GM19455 (cell line): ENCODE measurements around the gene NRXN2.

Experiments used
- ATAC-seq: cut with Tn5 transposase; IDR thresholded peaks from one replicate; pipeline ENCODE4 v1.9.1; 2021; ENCODE audit not compliant: unreplicated experiment

NRXN2 gene

GRCh38 chr11:64632654-64633053 is 90.3 kb downstream of the NRXN2 start:
- ATAC-seq: no peak

DNA sequence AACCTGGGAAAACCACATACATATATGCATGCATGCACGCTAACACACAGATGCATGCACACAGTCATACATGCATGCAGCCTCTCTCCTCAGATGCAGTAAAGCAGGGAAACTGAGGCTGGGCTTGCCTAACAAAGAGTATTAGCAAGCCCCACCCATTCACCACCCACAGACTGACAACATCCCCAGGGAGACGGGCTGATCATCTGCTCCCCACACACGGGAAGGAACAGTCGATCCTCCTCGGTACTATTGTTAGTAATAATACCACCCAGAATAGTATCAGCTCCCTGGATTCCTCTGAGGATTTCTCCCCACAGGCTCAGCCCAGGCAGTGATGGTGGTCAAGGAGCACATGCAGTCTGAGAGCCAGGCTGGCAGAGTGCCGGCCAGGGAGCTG is 90.8 kb downstream of the NRXN2 start:
- ATAC-seq: no peak

DNA sequence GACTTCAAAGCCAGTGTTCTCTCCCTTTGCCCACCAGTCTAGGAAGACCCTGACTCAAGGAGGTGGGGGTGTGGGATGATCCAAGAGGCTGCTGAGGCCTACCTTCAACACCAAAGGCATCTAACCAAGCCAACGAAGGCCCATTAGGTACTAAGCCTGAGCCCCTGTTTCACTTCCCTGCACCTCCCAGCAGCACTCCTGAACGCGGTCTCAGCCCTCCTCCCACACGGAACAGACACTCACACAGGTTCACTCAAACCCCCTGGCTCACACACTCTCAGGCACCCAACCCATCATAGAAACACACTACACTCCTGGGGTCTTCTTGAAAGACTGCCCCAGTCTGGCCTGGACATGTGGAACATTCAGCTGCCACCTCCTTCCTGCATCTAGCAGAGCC is 91.3 kb downstream of the NRXN2 start:
- no peak for ATAC-seq

DNA sequence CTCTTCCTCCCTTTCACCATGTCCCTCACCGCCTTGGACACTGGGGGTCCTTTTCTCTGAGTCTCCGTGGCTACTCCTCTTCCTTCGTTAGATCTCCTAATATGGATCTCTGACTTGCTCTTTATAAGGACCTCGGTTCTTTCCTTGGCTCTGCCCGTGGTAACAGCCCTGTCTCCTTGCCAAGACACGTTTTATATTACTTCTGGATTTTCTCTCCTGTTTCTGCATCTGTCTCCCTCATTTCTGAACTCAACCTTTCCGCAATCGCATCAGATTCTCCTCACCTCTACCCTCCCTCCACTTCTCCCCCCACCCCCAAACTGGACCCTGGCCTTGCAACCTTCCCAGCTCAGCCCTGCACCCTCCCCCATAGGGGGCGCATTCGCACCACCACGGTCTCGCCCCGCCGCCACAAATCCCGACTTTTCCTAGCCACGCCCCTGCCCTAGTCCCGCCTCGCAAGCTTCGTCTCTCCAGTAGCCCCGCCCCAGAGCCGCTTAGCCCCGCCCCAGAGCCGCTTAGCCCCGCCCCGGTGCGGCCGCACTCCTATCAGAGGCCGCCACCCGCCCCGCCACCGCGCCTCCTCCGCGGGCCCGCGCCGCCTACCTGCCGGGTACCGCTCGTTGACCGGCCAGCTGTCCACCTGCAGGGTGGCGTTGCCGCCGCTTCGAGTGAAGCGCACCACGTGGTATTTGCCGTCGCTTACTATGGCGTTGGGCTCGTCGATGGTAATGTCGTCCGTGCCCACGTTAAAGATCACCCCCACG is 93.0 kb downstream of the NRXN2 start:
- ATAC-seq: no peak

- ATAC-seq: no peak
These were observed 93.9 kb downstream of the NRXN2 start for GRCh38 chr11:64629103-64629502.

- ATAC-seq: no peak
These were observed 94.4 kb downstream of the NRXN2 start for GRCh38 chr11:64628596-64628995.

DNA sequence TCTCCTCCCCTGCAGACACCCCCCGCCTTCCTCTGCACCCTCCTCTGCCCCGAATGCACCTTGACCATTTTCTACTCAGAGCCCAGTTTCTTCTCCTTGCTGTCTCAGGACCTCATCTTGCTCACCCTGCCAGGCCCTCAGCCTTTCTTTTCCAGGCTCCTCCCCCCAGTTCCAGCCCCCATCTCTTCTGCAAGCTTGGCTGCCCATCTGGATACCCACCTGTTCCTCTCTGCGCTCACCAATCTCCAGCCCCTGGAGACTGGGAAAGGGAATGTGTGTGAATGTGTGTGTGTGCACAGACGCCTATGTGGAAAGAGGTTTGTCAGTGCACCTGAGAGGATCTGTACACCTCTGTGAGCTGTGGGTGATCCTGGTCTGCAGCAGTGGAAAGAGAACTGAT is 95.6 kb downstream of the NRXN2 start:
- ATAC-seq: no peak

GRCh38 chr11:64626637-64627036 is 96.4 kb downstream of the NRXN2 start:
- no peak for ATAC-seq

DNA sequence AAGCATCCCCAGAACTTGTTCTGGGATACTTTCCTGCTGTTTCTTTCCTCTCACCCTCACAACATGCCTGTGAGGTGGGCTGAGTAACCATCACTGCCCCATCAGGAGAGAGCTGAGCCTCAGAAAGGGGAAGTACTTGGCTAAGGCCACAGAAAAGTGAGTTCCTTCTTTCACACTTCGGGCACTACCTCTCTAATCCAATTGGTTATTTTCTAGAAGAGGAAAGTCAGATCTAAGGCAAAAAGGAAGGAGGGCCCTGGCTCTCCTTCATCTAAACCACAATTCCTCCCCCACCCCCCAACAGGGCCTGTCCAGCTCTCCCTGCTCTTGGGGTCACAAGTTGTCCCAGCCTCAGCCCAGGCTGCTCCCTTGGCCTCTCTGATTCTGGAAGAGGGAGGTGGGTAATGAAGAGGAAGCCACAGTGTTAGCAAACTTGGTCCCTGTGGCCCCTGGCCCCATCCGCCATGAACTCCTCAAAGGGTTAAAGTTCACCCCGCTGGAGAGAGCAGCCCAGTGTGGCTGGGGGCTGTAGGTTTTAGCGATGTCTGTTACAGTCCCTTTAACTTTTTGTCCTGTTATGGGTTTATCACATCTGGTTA is 98.0 kb downstream of the NRXN2 start:
- ATAC-seq: no peak

DNA sequence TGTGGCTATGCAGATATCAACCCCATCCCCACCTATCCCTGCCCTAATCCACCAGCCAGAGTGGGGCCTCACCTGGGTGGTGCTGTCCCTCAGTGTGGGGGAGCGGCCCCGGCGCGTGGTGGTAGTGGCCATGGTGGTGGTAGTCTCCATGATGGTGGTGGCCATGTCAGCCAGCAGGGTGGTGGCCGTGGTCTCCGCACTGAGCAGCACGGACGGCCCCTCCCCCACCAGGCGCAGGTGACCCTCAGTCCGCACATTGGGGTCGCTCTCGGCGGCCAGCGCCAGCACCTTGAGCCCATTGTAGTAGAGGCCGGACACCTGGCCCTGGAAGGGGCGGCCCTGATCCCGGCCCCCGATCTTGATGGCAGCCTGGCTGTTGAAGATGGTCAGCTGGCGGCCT is 100.3 kb downstream of the NRXN2 start:
- ATAC-seq: no peak

- ATAC-seq: no peak
These were observed 101.5 kb downstream of the NRXN2 start for GRCh38 chr11:64621283-64622019.

DNA sequence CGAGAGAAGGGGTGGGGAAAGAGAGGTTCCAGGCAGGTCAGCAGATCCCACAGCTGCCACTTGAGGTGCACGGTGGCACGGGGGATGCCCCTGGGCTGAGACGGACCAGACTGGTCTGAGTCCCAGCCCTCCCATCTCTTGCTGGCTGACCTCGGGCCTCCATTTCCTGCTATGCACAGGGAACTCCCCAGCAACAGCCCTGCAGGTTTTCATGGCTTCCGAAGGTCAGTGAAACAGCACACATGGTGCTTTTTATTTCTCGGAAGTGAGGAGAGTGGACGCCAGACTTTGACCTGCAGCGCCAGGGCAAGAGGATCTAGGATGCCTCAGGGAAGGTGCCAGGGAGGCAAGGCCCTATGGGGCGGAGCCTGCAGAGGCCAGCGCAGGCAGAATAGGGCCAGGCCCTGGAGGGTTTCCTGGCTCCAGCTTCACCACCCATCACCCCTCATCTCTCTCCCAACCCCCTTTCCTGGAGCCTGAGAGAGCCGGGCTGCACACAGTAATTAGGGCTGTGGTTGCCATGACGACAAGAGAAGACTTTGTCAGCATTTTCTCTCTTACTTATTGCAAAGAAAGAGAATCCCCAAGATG is 102.5 kb downstream of the NRXN2 start:
- ATAC-seq: no peak

DNA sequence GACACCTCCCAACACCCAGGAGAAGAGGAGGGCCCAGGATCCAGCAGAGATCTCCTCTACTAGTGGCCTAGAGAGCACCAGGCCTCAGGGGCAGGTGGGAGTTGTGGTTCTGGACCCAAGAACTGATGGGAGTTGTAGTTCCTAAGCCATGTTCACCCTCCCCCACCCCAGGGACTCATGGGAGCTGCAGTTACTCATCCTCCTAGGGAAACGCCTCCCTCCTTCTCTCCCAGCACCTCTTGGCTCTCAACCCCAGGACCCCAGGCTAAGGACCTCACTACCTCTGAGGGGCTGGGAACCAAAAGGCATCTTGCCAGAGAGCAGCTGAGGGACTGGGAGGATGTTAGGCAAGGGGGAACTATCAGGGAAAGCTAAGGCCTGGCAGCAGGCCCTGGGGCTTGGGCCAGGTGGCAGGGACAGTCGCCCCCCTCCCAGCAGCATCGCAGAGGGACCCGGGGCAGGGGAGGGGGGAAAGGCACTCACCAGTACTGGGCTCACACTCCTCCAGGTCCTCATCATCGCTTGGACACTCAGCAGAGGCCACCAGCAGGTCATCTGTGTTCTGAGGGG is 103.1 kb downstream of the NRXN2 start:
- no peak for ATAC-seq

- no peak for ATAC-seq
These were observed 103.8 kb downstream of the NRXN2 start for GRCh38 chr11:64619196-64619595.

- ATAC-seq: no peak
These were observed 106.2 kb downstream of the NRXN2 start for GRCh38 chr11:64616817-64617216.

GRCh38 chr11:64614917-64615316 is 108.1 kb downstream of the NRXN2 start:
- no peak for ATAC-seq

- no peak for ATAC-seq
These were observed 109.3 kb downstream of the NRXN2 start for GRCh38 chr11:64613648-64614047.

DNA sequence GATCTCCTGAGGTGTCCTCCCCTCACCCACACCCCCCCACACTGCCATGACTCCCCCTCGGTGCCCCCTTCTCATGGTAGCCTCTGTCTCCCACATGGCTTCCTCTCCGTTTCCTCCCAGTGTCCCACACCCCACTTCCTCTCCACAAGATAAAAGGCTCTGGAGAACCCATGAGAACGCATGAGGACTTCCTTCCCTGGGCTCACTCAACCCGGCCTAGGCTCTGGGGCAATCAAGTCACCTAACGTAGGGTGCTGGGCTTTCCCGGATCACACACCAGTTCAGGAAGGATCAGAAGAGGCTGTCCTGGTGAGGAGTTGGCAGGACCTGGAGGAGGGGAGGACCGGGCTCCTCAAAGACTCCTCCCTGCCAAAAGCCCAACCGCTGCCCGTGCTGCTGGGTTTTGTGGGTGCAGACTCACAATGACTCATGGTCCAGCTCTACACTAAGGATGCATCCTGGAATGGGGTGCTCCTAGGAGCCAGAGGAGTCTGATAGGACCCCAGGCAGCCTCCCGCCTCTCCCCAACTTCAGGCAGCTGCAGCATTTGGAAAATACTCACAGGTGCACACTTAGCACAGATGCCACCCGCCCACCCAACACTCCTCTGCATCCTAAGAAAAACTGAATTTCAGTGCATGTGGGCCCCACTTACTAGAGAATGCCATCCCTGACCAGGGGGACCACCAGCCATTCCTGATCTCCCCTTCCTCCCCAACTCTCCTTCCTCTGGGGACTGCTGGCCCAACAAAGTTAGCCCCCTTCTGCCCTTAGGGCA is 110.9 kb downstream of the NRXN2 start:
- ATAC-seq: no peak

DNA sequence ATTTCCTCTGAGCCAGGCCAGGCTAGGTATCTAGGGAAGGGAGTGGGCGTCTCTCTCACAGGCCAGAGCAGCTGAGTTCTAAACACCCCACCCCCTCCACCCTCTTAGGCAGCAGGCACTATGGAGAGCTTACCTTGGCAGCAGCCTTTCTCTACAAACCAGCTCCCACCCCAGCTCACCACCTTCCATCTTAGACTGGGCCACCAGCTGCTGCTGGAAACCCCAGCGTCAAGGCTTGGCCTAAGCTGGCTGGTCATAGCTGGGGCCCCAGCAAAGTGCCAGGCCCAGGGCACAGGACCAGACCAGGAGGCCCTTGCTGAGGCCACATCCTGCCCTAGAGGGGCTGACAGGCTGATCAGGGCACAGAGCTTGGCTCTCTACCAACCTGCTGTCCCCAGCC is 111.8 kb downstream of the NRXN2 start:
- no peak for ATAC-seq

GRCh38 chr11:64610596-64610995 is 112.4 kb downstream of the NRXN2 start:
- ATAC-seq: no peak
